Caco-2 (cell line): ENCODE measurements around the gene CXCL9. TPM values are rescaled to one million over a fixed set of nuclear protein-coding genes. Genes with fewer than 3 reads are reported as not detected.

ENCODE experiments used
- BruUV-seq: library from RNA; stranded (reverse); fragments of 400-500 nt; replicated peaks from 2 replicates; lab custom pipeline; 2021; lab: Mats Ljungman, UMichigan
- CTCF ChIA-PET: fragments of 300-600 bp; sonication (Branson Sonifier 250); formaldehyde crosslinking; loops from one replicate; lab custom pipeline; 2022; ENCODE audit warnings: antibody characterized with exemption; lab: Charles Lee
- POLR2A ChIA-PET: fragments of 300-600 bp; sonication (Branson Sonifier 250); formaldehyde crosslinking; loops from one replicate; lab custom pipeline; 2022; ENCODE audit warnings: antibody characterized with exemption; lab: Charles Lee
- DNase-seq, 2 experiments: peaks; one replicate each; pipeline versions ENCODE4 v3.0.0 to v3.0.0-alpha.2; 2020 to 2022
- H3K27me3 ChIP-seq: replicated peaks from 2 replicates; pipeline ENCODE4 v1.6.0; 2011; ENCODE audit warnings: low read length; ENCODE audit not compliant: control insufficient read depth, insufficient read depth
- H3K36me3 ChIP-seq: 2 replicates; pipeline ENCODE4 v1.5.1; 2011; ENCODE audit warnings: low read length; ENCODE audit not compliant: control insufficient read depth, insufficient read depth
- H3K4me1 ChIP-seq: fragments of 250-450 bp; sonication (Bioruptor Pico); 2 replicates; pipeline ENCODE4 v1.5.1; 2020; ENCODE audit warnings: mild to moderate bottlenecking
- H3K4me3 ChIP-seq: 2 replicates; pipeline ENCODE4 v1.5.1; 2011; ENCODE audit warnings: low read depth, mild to moderate bottlenecking, control low read depth, low read length
- H3K9me3 ChIP-seq: fragments of 250-450 bp; sonication (Bioruptor Pico); 2 replicates; pipeline ENCODE4 v1.5.1; 2020; ENCODE audit warnings: mild to moderate bottlenecking, moderate library complexity
- H3K27ac Mint-ChIP-seq: one replicate; pipeline ENCODE4 v1.8.0; 2022; ENCODE audit warnings: mixed read lengths; ENCODE audit not compliant: unreplicated experiment
- H3K27me3 Mint-ChIP-seq: one replicate; pipeline ENCODE4 v1.8.0; 2022; ENCODE audit warnings: mixed read lengths; ENCODE audit not compliant: insufficient read depth, unreplicated experiment
- H3K36me3 Mint-ChIP-seq: one replicate; pipeline ENCODE4 v1.8.0; 2022; ENCODE audit warnings: mild to moderate bottlenecking, mixed read lengths; ENCODE audit not compliant: insufficient read depth, unreplicated experiment
- H3K4me1 Mint-ChIP-seq: one replicate; pipeline ENCODE4 v1.8.0; 2022; ENCODE audit warnings: low read depth, mixed read lengths; ENCODE audit not compliant: unreplicated experiment
- H3K4me3 Mint-ChIP-seq: one replicate; pipeline ENCODE4 v1.8.0; 2022; ENCODE audit warnings: mild to moderate bottlenecking, moderate library complexity, mixed read lengths; ENCODE audit not compliant: unreplicated experiment
- H3K9me3 Mint-ChIP-seq: one replicate; pipeline ENCODE4 v1.8.0; 2022; ENCODE audit warnings: mixed read lengths; ENCODE audit not compliant: unreplicated experiment
- CTCF ChIP-seq, 2 experiments: fragments of 200-600 bp in 1 of 2; IDR thresholded peaks; 1 replicate in 1 of 2; 2 replicates in 1 of 2; pipeline versions ENCODE4 v1.5.1 to v1.8.0; 2011 to 2022; ENCODE audit warnings: antibody characterized with exemption in 1 of 2, control low read depth in 1 of 2, inconsistent platforms in 1 of 2, low read depth in 1 of 2, low read length in 1 of 2, mild to moderate bottlenecking in 1 of 2, moderate library complexity in 1 of 2; ENCODE audit not compliant: insufficient read depth in 1 of 2, severe bottlenecking in 1 of 2, unreplicated experiment in 1 of 2
- intact Hi-C: fragments of 100-400 bp; cut with micrococcal nuclease; formaldehyde crosslinking; loops from one replicate; pipeline ENCODE4 v1.10.0; 2022; ENCODE audit not compliant: unreplicated experiment
- total RNA-seq: library from RNA; stranded (reverse); gene quantifications from 2 replicates; pipeline ENCODE4 v1.2.3, GENCODE V29; 2022

Gene CXCL9
- total RNA-seq, 1 experiment from 2014 or later: not detected

- TF ChIP-seq CTCF (IDR thresholded peaks at IDR 0.05; ENCODE audit: insufficient read depth in 1 of 2, low read depth in 1 of 2, low read length in 1 of 2, severe bottlenecking in 1 of 2, unreplicated experiment in 1 of 2): no peak
- intact Hi-C loops: no loop called here
- H3K27me3 ChIP-seq: no peaks in the 10 kb centered on the region
- Mint-ChIP-seq H3K4me3 (no peak overlapping the region), H3K9me3 (no peaks in the 10 kb centered on the region), H3K27me3 (no peaks in the 10 kb centered on the region), H3K36me3 (no peaks in the 10 kb centered on the region), H3K27ac (no peak overlapping the region), H3K4me1 (no peaks in the 10 kb centered on the region)
- no peaks in the 10 kb centered on the region for H3K9me3 ChIP-seq
- DNase-seq: no peak
- H3K36me3 ChIP-seq: no peaks in the 10 kb centered on the region
- CTCF ChIA-PET: no interaction called here
- H3K4me3 ChIP-seq: no peak overlapping the region
- POLR2A ChIA-PET: no interaction called here
- no TSS peak for BruUV-seq
- no peaks in the 10 kb centered on the region for H3K4me1 ChIP-seq
Observed at GRCh38 chr4:76035141-76035540, 27.8 kb upstream of the CXCL9 start.

- Histone ChIP-seq H3K4me3 (no peak overlapping the region), H3K36me3 (no peaks in the 10 kb centered on the region), H3K27me3 (no peaks in the 10 kb centered on the region), H3K4me1 (no peaks in the 10 kb centered on the region), H3K9me3 (no peaks in the 10 kb centered on the region)
- H3K9me3 Mint-ChIP-seq: no peaks in the 10 kb centered on the region
- intact Hi-C loops: no loop called here
- TF ChIP-seq CTCF (IDR thresholded peaks at IDR 0.05; ENCODE audit: insufficient read depth in 1 of 2, low read depth in 1 of 2, low read length in 1 of 2, severe bottlenecking in 1 of 2, unreplicated experiment in 1 of 2): no peak
- H3K4me3 Mint-ChIP-seq: no peak overlapping the region
- no peaks in the 10 kb centered on the region for H3K36me3 Mint-ChIP-seq
- no peak for DNase-seq
- ChIA-PET CTCF (no interaction called here), POLR2A (interaction anchor here (0.6 kb wide), 1 partner anchor 428 kb away, joined by 3 read pairs; no protein-coding TSS in a partner anchor)
- no TSS peak for BruUV-seq
- no peak overlapping the region for H3K27ac Mint-ChIP-seq
- no peaks in the 10 kb centered on the region for H3K4me1 Mint-ChIP-seq
- no peaks in the 10 kb centered on the region for H3K27me3 Mint-ChIP-seq
Observed at GRCh38 chr4:76029300-76029699, 22.0 kb upstream of the CXCL9 start.

GRCh38 chr4:76028350-76028765 is 21.0 kb upstream of the CXCL9 start:
- no peaks in the 10 kb centered on the region for H3K36me3 ChIP-seq
- TF ChIP-seq CTCF (IDR thresholded peaks at IDR 0.05; ENCODE audit: insufficient read depth in 1 of 2, low read depth in 1 of 2, low read length in 1 of 2, severe bottlenecking in 1 of 2, unreplicated experiment in 1 of 2): no peak
- no peaks in the 10 kb centered on the region for H3K27me3 ChIP-seq
- Mint-ChIP-seq H3K4me1 (no peaks in the 10 kb centered on the region), H3K27ac (no peak overlapping the region), H3K27me3 (no peaks in the 10 kb centered on the region), H3K36me3 (no peaks in the 10 kb centered on the region), H3K9me3 (no peaks in the 10 kb centered on the region), H3K4me3 (no peak overlapping the region)
- no peak overlapping the region for H3K4me3 ChIP-seq
- no peak for DNase-seq
- CTCF ChIA-PET: interaction anchor here (1.0 kb wide), 1 partner anchor 10 kb away, joined by 3 read pairs; no protein-coding TSS in a partner anchor
- no TSS peak for BruUV-seq
- intact Hi-C loops: no loop called here
- POLR2A ChIA-PET: no interaction called here
- H3K4me1 ChIP-seq: no peaks in the 10 kb centered on the region
- H3K9me3 ChIP-seq: no peaks in the 10 kb centered on the region
